Measurements from ENCODE around the gene KDM5B. TPM values are rescaled to one million over a fixed set of nuclear protein-coding genes. Genes with fewer than 3 reads are reported as not detected.

The KDM5B gene
- total RNA-seq, 4 donors from 2014 or later = 40.8 to 69.7 (median 45.7) TPM

- TF ChIP-seq CTCF (IDR thresholded peaks at IDR 0.05) = no peak
- no peak for ATAC-seq (ENCODE audit: low FRiP score)
- DNase-seq (ENCODE audit: low spot score) = no peak
Observed at GRCh38 chr1:202812176-202813026, 4.2 kb upstream of the KDM5B start.

DNA sequence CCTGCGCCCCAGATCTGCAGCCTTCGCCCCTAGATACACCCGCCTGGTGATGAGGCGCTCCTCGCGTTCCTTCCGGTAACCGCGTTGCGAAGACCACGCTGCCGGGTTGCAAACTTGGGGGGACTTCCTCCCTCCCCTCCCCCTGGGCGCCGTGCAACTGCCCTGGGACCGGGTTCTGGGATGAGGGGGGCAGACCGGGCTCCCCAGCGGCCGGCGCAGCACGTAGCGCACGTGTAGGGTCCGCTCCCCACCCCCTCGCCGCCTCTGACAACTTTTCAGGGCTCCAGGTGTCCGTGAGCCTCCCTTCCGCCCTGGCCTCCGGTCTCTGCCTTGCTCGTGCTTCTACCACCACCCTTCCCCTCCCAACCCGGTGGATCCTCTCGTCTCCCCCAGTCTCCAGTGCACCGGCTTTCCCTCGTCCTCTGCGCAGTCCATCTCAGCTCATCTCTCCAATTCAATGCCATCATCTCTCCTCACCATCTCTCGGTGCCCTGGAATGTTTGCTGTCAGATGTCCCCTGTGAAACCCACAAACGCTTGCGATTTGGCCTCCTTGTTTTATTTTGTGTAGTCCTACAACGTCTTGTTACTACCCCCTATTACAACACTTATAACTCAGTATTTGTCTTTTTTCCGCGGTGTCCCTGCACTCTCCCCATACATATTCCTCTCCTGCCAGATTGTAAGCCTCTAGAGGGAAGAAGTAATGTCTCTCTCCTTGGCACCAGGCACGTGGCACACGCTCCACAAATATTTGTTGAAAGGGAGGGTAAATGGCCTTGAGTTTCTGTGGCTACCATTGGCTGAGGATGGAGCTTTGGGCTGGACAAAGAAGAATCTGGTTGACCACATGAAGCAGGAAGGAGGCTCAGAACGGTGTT lies 3.3 kb upstream of the KDM5B start:
- no peak for TF ChIP-seq CTCF (IDR thresholded peaks at IDR 0.05)
- peak; percentile 2 for ATAC-seq (ENCODE audit: low FRiP score)
- DNase-seq (ENCODE audit: low spot score) = no peak

GRCh38 chr1:202810615-202811295 lies 2.5 kb upstream of the KDM5B start, which contains the start of gene PCAT6:
Gene PCAT6, plus strand, starts transcription at chr1:202810954.
- ATAC-seq (ENCODE audit: low FRiP score) = peak; percentile 84
- DNase-seq (ENCODE audit: low spot score) = peak; percentile 89
- no peak for TF ChIP-seq CTCF (IDR thresholded peaks at IDR 0.05)

- no peak for ATAC-seq (ENCODE audit: low FRiP score)
- TF ChIP-seq CTCF (IDR thresholded peaks at IDR 0.05) = no peak
Observed at GRCh38 chr1:202810193-202810614, 2.0 kb upstream of the KDM5B start.

DNA sequence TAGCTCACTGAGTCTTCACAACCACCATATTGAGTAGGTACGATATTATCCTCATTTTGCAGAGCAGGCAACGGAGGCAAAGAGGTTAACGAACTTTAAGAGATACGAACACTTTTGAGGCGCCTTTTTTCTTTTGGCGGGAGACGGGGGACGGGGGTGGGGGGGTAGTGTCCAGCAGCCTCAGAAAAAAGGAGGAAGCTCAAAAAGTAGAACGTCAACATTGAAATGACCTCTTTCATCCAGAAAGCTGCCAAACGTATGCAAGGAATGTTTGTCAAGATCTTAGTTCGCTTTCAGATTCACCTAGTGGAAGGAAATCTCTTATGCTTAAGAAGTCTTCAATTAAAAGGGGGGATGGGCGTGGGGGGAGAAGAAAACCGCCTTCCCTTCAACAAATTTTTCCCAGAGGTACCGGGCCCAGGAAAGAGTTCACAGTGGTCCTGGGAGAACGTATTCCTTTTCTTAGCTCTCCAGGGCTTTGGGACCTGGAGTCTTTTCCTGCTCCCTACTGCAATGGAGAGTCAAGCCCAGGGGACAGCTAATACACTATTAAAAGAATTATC lies 1.5 kb upstream of the KDM5B start:
- no peak for TF ChIP-seq CTCF (IDR thresholded peaks at IDR 0.05)
- no peak for ATAC-seq (ENCODE audit: low FRiP score)

More at GRCh38 chr1:202810193-202810614, 2.0 kb upstream of the KDM5B start:
- DNase-seq (ENCODE audit: low spot score) = no peak

GRCh38 chr1:202807451-202807925 lies 733 bp downstream of the KDM5B start:
- no peak for TF ChIP-seq CTCF (IDR thresholded peaks at IDR 0.05)
- peak; percentile 17 for ATAC-seq (ENCODE audit: low FRiP score)
- DNase-seq (ENCODE audit: low spot score) = no peak

More for the DNA sequence above, 1.5 kb upstream of the KDM5B start:
- DNase-seq (ENCODE audit: low spot score) = no peak
